ENCODE data around the gene MSH5. TPM values are rescaled to one million over a fixed set of nuclear protein-coding genes. Genes with fewer than 3 reads are reported as not detected.

The MSH5 gene
- total RNA-seq, 1 experiment from 2014 or later, result 90.4 TPM

- intact Hi-C loops (cut with micrococcal nuclease), result no loop called here
- H2AFZ ChIP-seq (ENCODE audit: low read depth, low read length, poor library complexity, severe bottlenecking), result no peak overlapping the region
- no TSS peak for BruUV-seq (replicated peaks)
- no peaks in the 10 kb centered on the region for H4K20me1 ChIP-seq (ENCODE audit: insufficient read depth)
- no peak overlapping the region for H3K9ac ChIP-seq (ENCODE audit: low read length)
- H3K27me3 ChIP-seq (ENCODE audit: insufficient read depth, low read length), result no peaks in the 10 kb centered on the region
- CTCF ChIA-PET, result no interaction called here
- DNase-seq (ENCODE audit: low read depth, low spot score) (no peak), ATAC-seq (no peak)
- POLR2A ChIA-PET, result no interaction called here
- H3K9me2 ChIP-seq (ENCODE audit: insufficient read depth), result no peaks in the 10 kb centered on the region
- H3K4me1 ChIP-seq (ENCODE audit: control insufficient read depth in 1 of 2, insufficient read depth in 2 of 2, low read length in 2 of 2), result peaks cover 14 to 38% of the 10 kb centered on the region in 2 experiments; a peak in 3 of 4 replicates
- H3K36me3 ChIP-seq (ENCODE audit: control insufficient read depth in 1 of 2, insufficient read depth in 2 of 2, low read length in 2 of 2), result no peaks in the 10 kb centered on the region
- RAD21 ChIA-PET (ENCODE audit: low non-redundant PET in 1 of 2, low total read pairs in 2 of 2, uncharacterized antibody in 2 of 2, unreplicated experiment in 2 of 2), result no interaction called here
- H3K9me3 ChIP-seq (ENCODE audit: control insufficient read depth in 1 of 2, insufficient read depth in 1 of 2, low read depth in 1 of 2, low read length in 2 of 2), result no peaks in the 10 kb centered on the region
- no peak for TF ChIP-seq CTCF (IDR thresholded peaks at IDR 0.05 in 2 of 3, conservative IDR thresholded peaks at IDR 0.05 in 1 of 3; ENCODE audit: borderline replicate concordance in 1 of 3, insufficient read depth in 1 of 3, low read depth in 2 of 3, low read length in 2 of 3)
- no peak for TF ChIP-seq CEBPB (IDR thresholded peaks at IDR 0.05; ENCODE audit: low read depth)
- TF ChIP-seq POLR2AphosphoS5 (IDR thresholded peaks at IDR 0.05; ENCODE audit: low read depth, low read length), result no peak
- no peak for TF ChIP-seq EGR1 (IDR thresholded peaks at IDR 0.05; ENCODE audit: low read depth)
- TF ChIP-seq ZNF274 (IDR thresholded peaks at IDR 0.05; ENCODE audit: low read depth, low read length), result no peak
- no peak for TF ChIP-seq POLR2A (IDR thresholded peaks at IDR 0.05; ENCODE audit: borderline replicate concordance, extremely low read depth, insufficient read depth, insufficient read length)
- TF ChIP-seq JUND (IDR thresholded peaks at IDR 0.05), result no peak
- no peak for TF ChIP-seq YY1 (IDR thresholded peaks at IDR 0.05; ENCODE audit: extremely low read depth, insufficient replicate concordance, low read depth, low read length)
- TF ChIP-seq EZH2 (IDR thresholded peaks at IDR 0.05), result no peak
- no peak for TF ChIP-seq FOSL1 (IDR thresholded peaks at IDR 0.05; ENCODE audit: low read depth)
- TF ChIP-seq ATF3 (IDR thresholded peaks at IDR 0.05), result no peak
- TF ChIP-seq ELF1 (IDR thresholded peaks at IDR 0.05; ENCODE audit: borderline replicate concordance, low read depth), result no peak
- H3K4me3 ChIP-seq (replicated peaks in 1 of 2; ENCODE audit: low read depth in 1 of 2, low read length in 2 of 2), result no peak overlapping the region
- no peak overlapping the region for H3K4me2 ChIP-seq (ENCODE audit: low read length)
- H3K79me2 ChIP-seq (ENCODE audit: insufficient read depth, low read length), result no peaks in the 10 kb centered on the region
- no peak overlapping the region for H3K27ac ChIP-seq (ENCODE audit: low read depth, low read length)
Observed at GRCh38 chr6:31767096-31767645, 27.4 kb downstream of the MSH5 start.

Data from HCT116 (cell line).